ENCODE measurements around the gene KCNMA1. TPM values are rescaled to one million over a fixed set of nuclear protein-coding genes. Genes with fewer than 3 reads are reported as not detected.

The KCNMA1 gene
- polyA plus RNA-seq, 6 donors from 2014 or later: not detected

GRCh38 chr10:77173615-77174461 lies 463.8 kb downstream of the KCNMA1 start:
- no peak overlapping the region for H3K4me3 Mint-ChIP-seq
- H3K9me3 Mint-ChIP-seq: no peaks in the 10 kb centered on the region

GRCh38 chr10:77172086-77172485 lies 465.5 kb downstream of the KCNMA1 start:
- H3K4me1 Mint-ChIP-seq: no peaks in the 10 kb centered on the region
- no peak overlapping the region for H3K27ac Mint-ChIP-seq
- no peak overlapping the region for H3K4me3 Mint-ChIP-seq
- no peaks in the 10 kb centered on the region for H3K36me3 Mint-ChIP-seq
- DNase-seq (no peak), ATAC-seq (ENCODE audit: low read depth in 2 of 2) (no peak)
- H3K9me3 Mint-ChIP-seq: no peaks in the 10 kb centered on the region
- peaks cover 8 to 29% (median 22%) of the 10 kb centered on the region in 3 donors for H3K27me3 Mint-ChIP-seq

More at GRCh38 chr10:77173615-77174461, 463.8 kb downstream of the KCNMA1 start:
- Mint-ChIP-seq H3K36me3 (no peaks in the 10 kb centered on the region), H3K27me3 (peaks cover 8 to 36% (median 13%) of the 10 kb centered on the region in 3 donors), H3K27ac (no peak overlapping the region), H3K4me1 (no peaks in the 10 kb centered on the region)
- ATAC-seq (ENCODE audit: low read depth in 2 of 2) (peak in 1 of 2 donors; percentile 46), DNase-seq (peak; percentile 56)

- peaks cover 15 to 35% (median 31%) of the 10 kb centered on the region in 3 donors for H3K27me3 Mint-ChIP-seq
- no peak overlapping the region for H3K4me3 Mint-ChIP-seq
- H3K9me3 Mint-ChIP-seq: peaks cover 0 to 2% (median 0%) of the 10 kb centered on the region in 7 donors
- ATAC-seq (ENCODE audit: low read depth in 2 of 2) (no peak), DNase-seq (no peak)
- no peaks in the 10 kb centered on the region for H3K36me3 Mint-ChIP-seq
- H3K4me1 Mint-ChIP-seq: peaks cover 0 to 5% (median 3%) of the 10 kb centered on the region in 3 donors
- no peak overlapping the region for H3K27ac Mint-ChIP-seq
These were observed 468.7 kb downstream of the KCNMA1 start for GRCh38 chr10:77168861-77169260.

- Mint-ChIP-seq H3K4me1 (peaks cover 0 to 5% (median 3%) of the 10 kb centered on the region in 3 donors), H3K27ac (no peak overlapping the region), H3K27me3 (peaks cover 16 to 39% (median 32%) of the 10 kb centered on the region in 3 donors), H3K4me3 (no peak overlapping the region), H3K36me3 (no peaks in the 10 kb centered on the region), H3K9me3 (peaks cover 0 to 2% (median 0%) of the 10 kb centered on the region in 7 donors)
- ATAC-seq (ENCODE audit: low read depth in 2 of 2) (no peak), DNase-seq (no peak)
These were observed 469.4 kb downstream of the KCNMA1 start for GRCh38 chr10:77168161-77168560.

- peak overlapping the region in 6 of 8 donors; percentile 23 to 54 (median 34) for H3K4me3 Mint-ChIP-seq
- ATAC-seq (ENCODE audit: low read depth in 2 of 2): peak in 1 of 2 donors; percentile 46
- H3K36me3 Mint-ChIP-seq: no peaks in the 10 kb centered on the region
These were observed 472.0 kb downstream of the KCNMA1 start for GRCh38 chr10:77165445-77166208.

GRCh38 chr10:77164616-77165311 lies 472.8 kb downstream of the KCNMA1 start:
- no peak for ATAC-seq (ENCODE audit: low read depth in 2 of 2)
- Mint-ChIP-seq H3K36me3 (no peaks in the 10 kb centered on the region), H3K9me3 (peaks cover 0 to 2% (median 0%) of the 10 kb centered on the region in 7 donors), H3K4me1 (peaks cover 0 to 5% (median 3%) of the 10 kb centered on the region in 3 donors), H3K27me3 (peaks cover 25 to 38% (median 26%) of the 10 kb centered on the region in 3 donors), H3K27ac (no peak overlapping the region), H3K4me3 (no peak overlapping the region)
- no peak for DNase-seq

More at GRCh38 chr10:77165445-77166208, 472.0 kb downstream of the KCNMA1 start:
- no peak overlapping the region for H3K27ac Mint-ChIP-seq
- peaks cover 0 to 2% (median 0%) of the 10 kb centered on the region in 7 donors for H3K9me3 Mint-ChIP-seq
- H3K27me3 Mint-ChIP-seq: peaks cover 17 to 33% (median 26%) of the 10 kb centered on the region in 3 donors
- peaks cover 0 to 5% (median 3%) of the 10 kb centered on the region in 3 donors for H3K4me1 Mint-ChIP-seq
- DNase-seq: peak; percentile 14

- peak in 1 of 2 donors; percentile 28 for ATAC-seq (ENCODE audit: low read depth in 2 of 2)
- H3K36me3 Mint-ChIP-seq: no peaks in the 10 kb centered on the region
- H3K4me3 Mint-ChIP-seq: no peak overlapping the region
- H3K9me3 Mint-ChIP-seq: peaks cover 0 to 2% (median 0%) of the 10 kb centered on the region in 7 donors
- H3K4me1 Mint-ChIP-seq: peaks cover 0 to 5% (median 3%) of the 10 kb centered on the region in 3 donors
- no peak for DNase-seq
- no peak overlapping the region for H3K27ac Mint-ChIP-seq
- peaks cover 27 to 38% (median 32%) of the 10 kb centered on the region in 3 donors for H3K27me3 Mint-ChIP-seq
These were observed 473.8 kb downstream of the KCNMA1 start for GRCh38 chr10:77163670-77164348.

- ATAC-seq (ENCODE audit: low read depth in 2 of 2) (no peak), DNase-seq (no peak)
- Mint-ChIP-seq H3K4me3 (no peak overlapping the region), H3K27ac (no peak overlapping the region), H3K36me3 (no peaks in the 10 kb centered on the region), H3K9me3 (peaks cover 0 to 2% (median 0%) of the 10 kb centered on the region in 7 donors), H3K4me1 (peaks cover 0 to 5% (median 3%) of the 10 kb centered on the region in 3 donors), H3K27me3 (peaks cover 29 to 33% (median 32%) of the 10 kb centered on the region in 3 donors)
These were observed 474.9 kb downstream of the KCNMA1 start for GRCh38 chr10:77162697-77163096.

- ATAC-seq (ENCODE audit: low read depth in 2 of 2): no peak
These were observed 476.9 kb downstream of the KCNMA1 start for GRCh38 chr10:77160679-77161078.

GRCh38 chr10:77159538-77160110 lies 478.0 kb downstream of the KCNMA1 start:
- H3K4me1 Mint-ChIP-seq: no peaks in the 10 kb centered on the region
- no peak overlapping the region for H3K27ac Mint-ChIP-seq
- DNase-seq (no peak), ATAC-seq (ENCODE audit: low read depth in 2 of 2) (no peak)
- peaks cover 0 to 2% (median 0%) of the 10 kb centered on the region in 7 donors for H3K9me3 Mint-ChIP-seq
- H3K4me3 Mint-ChIP-seq: no peak overlapping the region
- no peaks in the 10 kb centered on the region for H3K36me3 Mint-ChIP-seq
- peaks cover 20 to 29% (median 22%) of the 10 kb centered on the region in 3 donors for H3K27me3 Mint-ChIP-seq

More at GRCh38 chr10:77160679-77161078, 476.9 kb downstream of the KCNMA1 start:
- H3K4me3 Mint-ChIP-seq: no peak overlapping the region
- peaks cover 0 to 2% (median 0%) of the 10 kb centered on the region in 7 donors for H3K9me3 Mint-ChIP-seq
- H3K27ac Mint-ChIP-seq: no peak overlapping the region
- DNase-seq: no peak
- no peaks in the 10 kb centered on the region for H3K36me3 Mint-ChIP-seq
- H3K27me3 Mint-ChIP-seq: peaks cover 22 to 32% (median 24%) of the 10 kb centered on the region in 3 donors
- H3K4me1 Mint-ChIP-seq: peaks cover 0 to 3% (median 3%) of the 10 kb centered on the region in 3 donors

- DNase-seq (no peak), ATAC-seq (ENCODE audit: low read depth in 2 of 2) (no peak)
- Mint-ChIP-seq H3K9me3 (no peaks in the 10 kb centered on the region), H3K27ac (no peak overlapping the region), H3K4me3 (no peak overlapping the region), H3K4me1 (no peaks in the 10 kb centered on the region), H3K27me3 (peaks cover 13 to 19% (median 19%) of the 10 kb centered on the region in 3 donors), H3K36me3 (no peaks in the 10 kb centered on the region)
These were observed 478.9 kb downstream of the KCNMA1 start for GRCh38 chr10:77158666-77159065.
